ENCODE results near the gene ARHGAP15.
A peak's percentile ranks its signal among the peaks of the same experiment; 100 is the strongest.

ARHGAP15 gene

GRCh38 chr2:143692967-143693366, 563.7 kb downstream of the ARHGAP15 start:
- peaks cover 21% of the 10 kb centered on the region for H3K36me3 Mint-ChIP-seq (ENCODE audit: low read depth)
- no peak for DNase-seq (ENCODE audit: low spot score)
- H3K4me1 Mint-ChIP-seq (ENCODE audit: low read depth) = peaks cover 5% of the 10 kb centered on the region
- H3K9me3 Mint-ChIP-seq = no peaks in the 10 kb centered on the region
- no peak overlapping the region for H3K4me3 Mint-ChIP-seq
- no peaks in the 10 kb centered on the region for H3K27me3 Mint-ChIP-seq (ENCODE audit: low read depth)
- no peak overlapping the region for H3K27ac Mint-ChIP-seq

- Mint-ChIP-seq H3K27me3 (ENCODE audit: low read depth) (no peaks in the 10 kb centered on the region), H3K9me3 (no peaks in the 10 kb centered on the region), H3K4me1 (ENCODE audit: low read depth) (peaks cover 5% of the 10 kb centered on the region), H3K36me3 (ENCODE audit: low read depth) (peaks cover 26% of the 10 kb centered on the region), H3K4me3 (no peak overlapping the region), H3K27ac (no peak overlapping the region)
- DNase-seq (ENCODE audit: low spot score) = no peak
Observed at GRCh38 chr2:143694335-143694734, 565.1 kb downstream of the ARHGAP15 start.

- Mint-ChIP-seq H3K27ac (no peak overlapping the region), H3K9me3 (no peaks in the 10 kb centered on the region), H3K4me3 (no peak overlapping the region), H3K4me1 (ENCODE audit: low read depth) (peaks cover 3% of the 10 kb centered on the region), H3K27me3 (ENCODE audit: low read depth) (no peaks in the 10 kb centered on the region), H3K36me3 (ENCODE audit: low read depth) (peaks cover 36% of the 10 kb centered on the region)
- no peak for DNase-seq (ENCODE audit: low spot score)
Observed at GRCh38 chr2:143696651-143697050, 567.4 kb downstream of the ARHGAP15 start.

GRCh38 chr2:143697744-143698143, 568.5 kb downstream of the ARHGAP15 start:
- Mint-ChIP-seq H3K27ac (no peak overlapping the region), H3K36me3 (ENCODE audit: low read depth) (peaks cover 33% of the 10 kb centered on the region), H3K4me1 (ENCODE audit: low read depth) (peaks cover 5% of the 10 kb centered on the region), H3K4me3 (no peak overlapping the region), H3K27me3 (ENCODE audit: low read depth) (no peaks in the 10 kb centered on the region), H3K9me3 (no peaks in the 10 kb centered on the region)
- no peak for DNase-seq (ENCODE audit: low spot score)

- H3K9me3 Mint-ChIP-seq = no peaks in the 10 kb centered on the region
- H3K4me3 Mint-ChIP-seq = no peak overlapping the region
- H3K27ac Mint-ChIP-seq = no peak overlapping the region
- no peak for DNase-seq (ENCODE audit: low spot score)
- H3K27me3 Mint-ChIP-seq (ENCODE audit: low read depth) = no peaks in the 10 kb centered on the region
- peaks cover 9% of the 10 kb centered on the region for H3K4me1 Mint-ChIP-seq (ENCODE audit: low read depth)
- peaks cover 36% of the 10 kb centered on the region for H3K36me3 Mint-ChIP-seq (ENCODE audit: low read depth)
Observed at GRCh38 chr2:143698352-143698751, 569.1 kb downstream of the ARHGAP15 start.

GRCh38 chr2:143698888-143699570, 569.8 kb downstream of the ARHGAP15 start:
- H3K4me1 Mint-ChIP-seq (ENCODE audit: low read depth) = peaks cover 11% of the 10 kb centered on the region
- H3K9me3 Mint-ChIP-seq = no peaks in the 10 kb centered on the region

GRCh38 chr2:143700865-143701264, 571.6 kb downstream of the ARHGAP15 start:
- H3K4me1 Mint-ChIP-seq (ENCODE audit: low read depth) = peaks cover 15% of the 10 kb centered on the region
- no peak for DNase-seq (ENCODE audit: low spot score)
- H3K4me3 Mint-ChIP-seq = no peak overlapping the region
- H3K27me3 Mint-ChIP-seq (ENCODE audit: low read depth) = no peaks in the 10 kb centered on the region
- H3K36me3 Mint-ChIP-seq (ENCODE audit: low read depth) = peaks cover 57% of the 10 kb centered on the region
- H3K27ac Mint-ChIP-seq = no peak overlapping the region
- no peaks in the 10 kb centered on the region for H3K9me3 Mint-ChIP-seq

More at GRCh38 chr2:143698888-143699570, 569.8 kb downstream of the ARHGAP15 start:
- Mint-ChIP-seq H3K27me3 (ENCODE audit: low read depth) (no peaks in the 10 kb centered on the region), H3K4me3 (no peak overlapping the region), H3K27ac (no peak overlapping the region), H3K36me3 (ENCODE audit: low read depth) (peaks cover 43% of the 10 kb centered on the region)
- DNase-seq (ENCODE audit: low spot score) = no peak

- Mint-ChIP-seq H3K4me3 (no peak overlapping the region), H3K9me3 (no peaks in the 10 kb centered on the region), H3K4me1 (ENCODE audit: low read depth) (peaks cover 15% of the 10 kb centered on the region), H3K36me3 (ENCODE audit: low read depth) (peaks cover 65% of the 10 kb centered on the region), H3K27ac (no peak overlapping the region), H3K27me3 (ENCODE audit: low read depth) (no peaks in the 10 kb centered on the region)
- no peak for DNase-seq (ENCODE audit: low spot score)
Observed at GRCh38 chr2:143701785-143702184, 572.6 kb downstream of the ARHGAP15 start.

- peaks cover 11% of the 10 kb centered on the region for H3K4me1 Mint-ChIP-seq (ENCODE audit: low read depth)
- no peak for DNase-seq (ENCODE audit: low spot score)
- peaks cover 7% of the 10 kb centered on the region for H3K9me3 Mint-ChIP-seq
- H3K27me3 Mint-ChIP-seq (ENCODE audit: low read depth) = no peaks in the 10 kb centered on the region
- H3K4me3 Mint-ChIP-seq = no peak overlapping the region
- H3K36me3 Mint-ChIP-seq (ENCODE audit: low read depth) = peaks cover 73% of the 10 kb centered on the region
- no peak overlapping the region for H3K27ac Mint-ChIP-seq
Observed at GRCh38 chr2:143702931-143703330, 573.7 kb downstream of the ARHGAP15 start.

- Mint-ChIP-seq H3K4me1 (ENCODE audit: low read depth) (peaks cover 11% of the 10 kb centered on the region), H3K36me3 (ENCODE audit: low read depth) (peaks cover 74% of the 10 kb centered on the region), H3K4me3 (no peak overlapping the region), H3K27me3 (ENCODE audit: low read depth) (no peaks in the 10 kb centered on the region), H3K27ac (peak overlapping the region; percentile 67), H3K9me3 (peaks cover 9% of the 10 kb centered on the region)
- peak; percentile 9 for DNase-seq (ENCODE audit: low spot score)
Observed at GRCh38 chr2:143704451-143705106, 575.4 kb downstream of the ARHGAP15 start.

GRCh38 chr2:143705108-143705707, 576.0 kb downstream of the ARHGAP15 start:
- Mint-ChIP-seq H3K27me3 (ENCODE audit: low read depth) (no peaks in the 10 kb centered on the region), H3K4me1 (ENCODE audit: low read depth) (peaks cover 11% of the 10 kb centered on the region)

GRCh38 chr2:143706354-143706753, 577.1 kb downstream of the ARHGAP15 start:
- Mint-ChIP-seq H3K27me3 (ENCODE audit: low read depth) (no peaks in the 10 kb centered on the region), H3K9me3 (peaks cover 26% of the 10 kb centered on the region), H3K27ac (no peak overlapping the region), H3K4me1 (ENCODE audit: low read depth) (peaks cover 11% of the 10 kb centered on the region), H3K4me3 (no peak overlapping the region), H3K36me3 (ENCODE audit: low read depth) (peaks cover 84% of the 10 kb centered on the region)
- DNase-seq (ENCODE audit: low spot score) = no peak

More at GRCh38 chr2:143705108-143705707, 576.0 kb downstream of the ARHGAP15 start:
- Mint-ChIP-seq H3K9me3 (peaks cover 14% of the 10 kb centered on the region), H3K4me3 (no peak overlapping the region), H3K27ac (no peak overlapping the region), H3K36me3 (ENCODE audit: low read depth) (peaks cover 76% of the 10 kb centered on the region)
- no peak for DNase-seq (ENCODE audit: low spot score)

- H3K36me3 Mint-ChIP-seq (ENCODE audit: low read depth) = peaks cover 92% of the 10 kb centered on the region
- no peak overlapping the region for H3K4me3 Mint-ChIP-seq
- H3K4me1 Mint-ChIP-seq (ENCODE audit: low read depth) = peaks cover 7% of the 10 kb centered on the region
Observed at GRCh38 chr2:143708682-143709081, 579.5 kb downstream of the ARHGAP15 start.

GRCh38 chr2:143710196-143710595, 581.0 kb downstream of the ARHGAP15 start:
- Mint-ChIP-seq H3K4me3 (no peak overlapping the region), H3K27me3 (ENCODE audit: low read depth) (no peaks in the 10 kb centered on the region), H3K4me1 (ENCODE audit: low read depth) (peaks cover 7% of the 10 kb centered on the region), H3K36me3 (ENCODE audit: low read depth) (peaks cover 89% of the 10 kb centered on the region), H3K9me3 (peaks cover 42% of the 10 kb centered on the region), H3K27ac (no peak overlapping the region)
- no peak for DNase-seq (ENCODE audit: low spot score)

More at GRCh38 chr2:143708682-143709081, 579.5 kb downstream of the ARHGAP15 start:
- no peak for DNase-seq (ENCODE audit: low spot score)
- Mint-ChIP-seq H3K27ac (no peak overlapping the region), H3K9me3 (peaks cover 42% of the 10 kb centered on the region), H3K27me3 (ENCODE audit: low read depth) (no peaks in the 10 kb centered on the region)
